Measurements from ENCODE around the gene GPR141. TPM values are rescaled to one million over a fixed set of nuclear protein-coding genes. Genes with fewer than 3 reads are reported as not detected.

The GPR141 gene
- total RNA-seq, 1 experiment from 2014 or later: not detected

- POLR2A ChIA-PET (ENCODE audit: unreplicated experiment): no interaction called here
- Histone ChIP-seq H3K27me3 (ENCODE audit: low read length) (no peaks in the 10 kb centered on the region), H3K4me1 (ENCODE audit: insufficient read depth, low read length) (no peaks in the 10 kb centered on the region), H3K79me2 (ENCODE audit: low read length) (no peaks in the 10 kb centered on the region), H4K20me1 (ENCODE audit: low read length) (no peaks in the 10 kb centered on the region), H3K9ac (ENCODE audit: low read length) (no peak overlapping the region), H3F3A (ENCODE audit: low read length, unreplicated experiment) (no peaks in the 10 kb centered on the region), H3K36me3 (ENCODE audit: low read depth, low read length) (no peaks in the 10 kb centered on the region), H3K4me2 (ENCODE audit: low read length) (no peak overlapping the region), H3K27ac (ENCODE audit: low read length) (no peak overlapping the region), H2AFZ (ENCODE audit: low read length) (no peak overlapping the region), H3K9me2 (replicated peaks; ENCODE audit: low read length) (no peaks in the 10 kb centered on the region), H3K4me3 (ENCODE audit: low read length) (no peak overlapping the region), H3K9me3 (ENCODE audit: low read length) (no peaks in the 10 kb centered on the region)
- no peak for ATAC-seq
- BruUV-seq (replicated peaks): no TSS peak
- TF ChIP-seq EZH2 (IDR thresholded peaks at IDR 0.05; ENCODE audit: low read length, unreplicated experiment): no peak
- no peak for TF ChIP-seq EZH2phosphoT487 (IDR thresholded peaks at IDR 0.05; ENCODE audit: borderline replicate concordance, low read length)
- TF ChIP-seq CTCF (conservative IDR thresholded peaks at IDR 0.05; ENCODE audit: low read depth, low read length): no peak
- CTCF ChIA-PET: no interaction called here
- intact Hi-C loops (cut with micrococcal nuclease): no loop called here
- DNase-seq: no peak
Observed at GRCh38 chr7:37642028-37642540, 41.5 kb upstream of the GPR141 start.

- H3K79me2 ChIP-seq (ENCODE audit: low read length): no peaks in the 10 kb centered on the region
- BruUV-seq (replicated peaks): no TSS peak
- POLR2A ChIA-PET (ENCODE audit: unreplicated experiment): no interaction called here
Observed at GRCh38 chr7:37643876-37644275, 39.7 kb upstream of the GPR141 start.

More at GRCh38 chr7:37643876-37644275, 39.7 kb upstream of the GPR141 start:
- Histone ChIP-seq H3K27me3 (ENCODE audit: low read length) (no peaks in the 10 kb centered on the region), H3K4me1 (ENCODE audit: insufficient read depth, low read length) (no peaks in the 10 kb centered on the region), H3K4me2 (ENCODE audit: low read length) (no peak overlapping the region), H3K36me3 (ENCODE audit: low read depth, low read length) (no peaks in the 10 kb centered on the region), H3K27ac (ENCODE audit: low read length) (no peak overlapping the region), H3K9me2 (replicated peaks; ENCODE audit: low read length) (no peaks in the 10 kb centered on the region), H3K4me3 (ENCODE audit: low read length) (no peak overlapping the region), H3K9ac (ENCODE audit: low read length) (no peak overlapping the region), H3K9me3 (ENCODE audit: low read length) (no peaks in the 10 kb centered on the region), H3F3A (ENCODE audit: low read length, unreplicated experiment) (no peaks in the 10 kb centered on the region), H4K20me1 (ENCODE audit: low read length) (no peaks in the 10 kb centered on the region), H2AFZ (ENCODE audit: low read length) (no peak overlapping the region)
- intact Hi-C loops (cut with micrococcal nuclease): no loop called here
- no peak for DNase-seq
- CTCF ChIA-PET: no interaction called here
- TF ChIP-seq EZH2phosphoT487 (IDR thresholded peaks at IDR 0.05; ENCODE audit: borderline replicate concordance, low read length): no peak
- no peak for TF ChIP-seq CTCF (conservative IDR thresholded peaks at IDR 0.05; ENCODE audit: low read depth, low read length)
- TF ChIP-seq EZH2 (IDR thresholded peaks at IDR 0.05; ENCODE audit: low read length, unreplicated experiment): no peak
- ATAC-seq: no peak
